Measurements from ENCODE around the gene CSMD2. TPM values are rescaled to one million over a fixed set of nuclear protein-coding genes. Genes with fewer than 3 reads are reported as not detected.

CSMD2 gene
- total RNA-seq, 1 donor from 2014 or later: 2.1 TPM

DNA sequence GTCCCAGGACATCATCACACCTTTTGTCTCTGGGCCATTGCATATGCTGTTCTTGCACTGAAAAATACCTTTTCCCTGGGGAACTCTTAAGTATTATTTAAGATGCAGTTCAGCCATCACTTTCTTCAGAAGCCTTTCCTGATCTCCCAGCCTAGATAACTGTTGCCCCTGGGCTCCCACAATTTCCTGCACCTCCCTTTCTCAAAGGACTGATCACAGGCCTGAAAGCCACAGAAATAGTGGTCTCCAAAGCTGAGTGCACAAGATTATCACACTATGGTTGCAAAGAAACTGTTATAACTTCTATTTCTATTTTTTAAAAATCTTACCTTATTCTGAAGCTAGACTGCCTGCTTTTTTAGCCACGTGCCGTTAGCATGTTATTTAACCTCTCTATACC, 695.3 kb downstream of the CSMD2 start:
- TF ChIP-seq, protein P1, sequence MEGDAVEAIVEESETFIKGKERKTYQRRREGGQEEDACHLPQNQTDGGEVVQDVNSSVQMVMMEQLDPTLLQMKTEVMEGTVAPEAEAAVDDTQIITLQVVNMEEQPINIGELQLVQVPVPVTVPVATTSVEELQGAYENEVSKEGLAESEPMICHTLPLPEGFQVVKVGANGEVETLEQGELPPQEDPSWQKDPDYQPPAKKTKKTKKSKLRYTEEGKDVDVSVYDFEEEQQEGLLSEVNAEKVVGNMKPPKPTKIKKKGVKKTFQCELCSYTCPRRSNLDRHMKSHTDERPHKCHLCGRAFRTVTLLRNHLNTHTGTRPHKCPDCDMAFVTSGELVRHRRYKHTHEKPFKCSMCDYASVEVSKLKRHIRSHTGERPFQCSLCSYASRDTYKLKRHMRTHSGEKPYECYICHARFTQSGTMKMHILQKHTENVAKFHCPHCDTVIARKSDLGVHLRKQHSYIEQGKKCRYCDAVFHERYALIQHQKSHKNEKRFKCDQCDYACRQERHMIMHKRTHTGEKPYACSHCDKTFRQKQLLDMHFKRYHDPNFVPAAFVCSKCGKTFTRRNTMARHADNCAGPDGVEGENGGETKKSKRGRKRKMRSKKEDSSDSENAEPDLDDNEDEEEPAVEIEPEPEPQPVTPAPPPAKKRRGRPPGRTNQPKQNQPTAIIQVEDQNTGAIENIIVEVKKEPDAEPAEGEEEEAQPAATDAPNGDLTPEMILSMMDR (IDR thresholded peaks at IDR 0.05; ENCODE audit: unreplicated experiment): no peak
- Mint-ChIP-seq H3K4me3 (ENCODE audit: unreplicated experiment) (no peak overlapping the region), H3K4me1 (ENCODE audit: unreplicated experiment) (peaks cover 19% of the 10 kb centered on the region), H3K27me3 (ENCODE audit: unreplicated experiment) (peaks cover 10% of the 10 kb centered on the region), H3K36me3 (ENCODE audit: low read depth, unreplicated experiment) (no peaks in the 10 kb centered on the region), H3K9me3 (ENCODE audit: unreplicated experiment) (no peaks in the 10 kb centered on the region), H3K27ac (ENCODE audit: unreplicated experiment) (no peak overlapping the region)
- no peak for DNase-seq (ENCODE audit: low spot score)

DNA sequence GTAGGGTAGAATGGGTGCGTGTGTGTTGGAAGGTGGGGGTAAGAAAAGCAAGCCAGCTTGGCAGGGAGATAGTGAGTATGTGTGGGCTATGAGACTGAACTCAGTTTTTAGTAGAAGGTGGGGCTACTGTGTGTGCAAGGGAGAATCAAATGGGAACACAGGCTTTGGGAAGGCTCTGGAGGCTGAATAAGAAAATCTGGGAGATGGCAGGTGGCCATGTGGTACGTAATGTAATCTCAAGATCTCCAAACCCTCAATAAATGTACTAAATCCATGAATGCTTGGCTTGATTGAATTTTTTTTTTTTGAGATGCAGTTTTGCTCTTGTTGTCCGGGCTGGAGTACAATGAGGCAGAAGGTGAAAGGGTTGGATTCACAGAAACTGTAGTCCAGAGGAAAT, 696.1 kb downstream of the CSMD2 start:
- Mint-ChIP-seq H3K4me1 (ENCODE audit: unreplicated experiment) (peaks cover 19% of the 10 kb centered on the region), H3K4me3 (ENCODE audit: unreplicated experiment) (no peak overlapping the region), H3K36me3 (ENCODE audit: low read depth, unreplicated experiment) (no peaks in the 10 kb centered on the region), H3K9me3 (ENCODE audit: unreplicated experiment) (no peaks in the 10 kb centered on the region), H3K27me3 (ENCODE audit: unreplicated experiment) (peaks cover 10% of the 10 kb centered on the region), H3K27ac (ENCODE audit: unreplicated experiment) (peak overlapping the region; percentile 62)
- DNase-seq (ENCODE audit: low spot score): no peak
- TF ChIP-seq, protein P1 (IDR thresholded peaks at IDR 0.05; ENCODE audit: unreplicated experiment): no peak

DNA sequence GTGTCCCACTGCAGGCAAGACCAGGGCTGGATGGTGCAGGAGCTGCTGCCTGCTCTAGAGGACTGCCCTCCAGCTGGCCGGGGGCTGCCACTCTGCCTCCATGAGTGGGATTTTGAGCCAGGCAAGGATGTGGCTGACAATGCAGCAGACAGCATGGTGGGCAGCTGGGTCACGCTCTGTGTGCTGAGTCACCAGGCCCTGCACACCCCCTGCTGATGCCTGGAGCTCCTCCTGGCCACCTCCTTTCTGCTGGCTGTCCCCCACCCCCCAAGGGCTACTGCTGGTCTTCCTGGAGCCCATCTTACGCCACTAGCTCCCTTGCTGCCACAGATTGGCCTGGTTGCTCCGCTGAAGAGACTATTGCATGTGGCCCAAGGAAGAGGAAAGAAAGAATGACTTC, 696.5 kb downstream of the CSMD2 start:
- no peaks in the 10 kb centered on the region for H3K36me3 Mint-ChIP-seq (ENCODE audit: low read depth, unreplicated experiment)
- peaks cover 9% of the 10 kb centered on the region for H3K27me3 Mint-ChIP-seq (ENCODE audit: unreplicated experiment)
- peaks cover 17% of the 10 kb centered on the region for H3K4me1 Mint-ChIP-seq (ENCODE audit: unreplicated experiment)
- TF ChIP-seq, protein P1 (IDR thresholded peaks at IDR 0.05; ENCODE audit: unreplicated experiment): no peak
- H3K27ac Mint-ChIP-seq (ENCODE audit: unreplicated experiment): peak overlapping the region; percentile 62
- H3K9me3 Mint-ChIP-seq (ENCODE audit: unreplicated experiment): no peaks in the 10 kb centered on the region
- H3K4me3 Mint-ChIP-seq (ENCODE audit: unreplicated experiment): no peak overlapping the region
- DNase-seq (ENCODE audit: low spot score): no peak

DNA sequence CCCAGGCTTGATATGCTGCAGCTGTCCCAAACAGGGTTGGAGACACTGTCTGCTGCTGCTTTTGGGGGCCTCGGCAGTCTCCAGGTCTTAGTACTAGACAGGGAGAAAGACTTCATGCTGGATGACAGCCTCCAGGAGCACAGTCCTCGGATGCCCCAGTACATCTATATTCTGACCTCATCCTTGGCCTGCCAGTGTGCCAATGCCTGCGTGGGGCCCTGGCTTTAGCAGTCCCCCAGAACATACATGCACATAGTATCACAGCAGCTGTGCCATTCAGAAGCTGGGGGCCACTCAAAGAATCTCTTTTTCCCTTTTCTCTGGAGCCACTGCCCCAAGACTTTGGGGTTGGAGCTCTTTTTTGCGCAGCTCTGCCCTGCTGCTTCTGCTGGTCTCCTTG, 697.0 kb downstream of the CSMD2 start:
- TF ChIP-seq, protein P1 (IDR thresholded peaks at IDR 0.05; ENCODE audit: unreplicated experiment): no peak
- H3K4me3 Mint-ChIP-seq (ENCODE audit: unreplicated experiment): no peak overlapping the region
- DNase-seq (ENCODE audit: low spot score): no peak
- peaks cover 12% of the 10 kb centered on the region for H3K4me1 Mint-ChIP-seq (ENCODE audit: unreplicated experiment)
- no peaks in the 10 kb centered on the region for H3K9me3 Mint-ChIP-seq (ENCODE audit: unreplicated experiment)
- no peaks in the 10 kb centered on the region for H3K36me3 Mint-ChIP-seq (ENCODE audit: low read depth, unreplicated experiment)
- H3K27ac Mint-ChIP-seq (ENCODE audit: unreplicated experiment): no peak overlapping the region
- peaks cover 5% of the 10 kb centered on the region for H3K27me3 Mint-ChIP-seq (ENCODE audit: unreplicated experiment)

DNA sequence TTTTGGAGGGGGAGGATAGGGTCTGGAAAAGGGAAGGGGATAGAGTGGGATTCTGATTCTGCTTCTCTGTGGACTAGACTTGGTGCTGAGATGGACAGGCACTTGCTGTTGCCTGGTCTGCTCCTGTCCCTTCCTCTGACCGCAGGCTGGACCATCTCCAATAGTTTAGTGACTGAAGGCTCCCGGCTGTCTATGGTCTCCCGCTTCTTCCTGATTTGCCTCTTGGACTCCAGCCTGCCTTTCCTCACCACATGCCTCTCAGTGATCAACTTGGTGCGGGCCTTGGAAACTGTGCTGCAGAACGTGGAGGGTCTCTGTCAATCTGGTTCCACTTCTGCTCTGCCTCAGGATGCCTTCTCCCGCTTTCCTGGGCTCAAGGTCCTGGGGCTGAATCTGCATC, 698.9 kb downstream of the CSMD2 start:
- no peaks in the 10 kb centered on the region for H3K9me3 Mint-ChIP-seq (ENCODE audit: unreplicated experiment)
- no peak for DNase-seq (ENCODE audit: low spot score)
- H3K27ac Mint-ChIP-seq (ENCODE audit: unreplicated experiment): no peak overlapping the region
- peaks cover 5% of the 10 kb centered on the region for H3K27me3 Mint-ChIP-seq (ENCODE audit: unreplicated experiment)
- H3K36me3 Mint-ChIP-seq (ENCODE audit: low read depth, unreplicated experiment): no peaks in the 10 kb centered on the region
- H3K4me3 Mint-ChIP-seq (ENCODE audit: unreplicated experiment): no peak overlapping the region
- peaks cover 7% of the 10 kb centered on the region for H3K4me1 Mint-ChIP-seq (ENCODE audit: unreplicated experiment)
- TF ChIP-seq, protein P1 (IDR thresholded peaks at IDR 0.05; ENCODE audit: unreplicated experiment): no peak

All from endothelial cell (in vitro differentiated cells).